Measurements from ENCODE around the gene COL6A1.

- TF ChIP-seq, protein P1, sequence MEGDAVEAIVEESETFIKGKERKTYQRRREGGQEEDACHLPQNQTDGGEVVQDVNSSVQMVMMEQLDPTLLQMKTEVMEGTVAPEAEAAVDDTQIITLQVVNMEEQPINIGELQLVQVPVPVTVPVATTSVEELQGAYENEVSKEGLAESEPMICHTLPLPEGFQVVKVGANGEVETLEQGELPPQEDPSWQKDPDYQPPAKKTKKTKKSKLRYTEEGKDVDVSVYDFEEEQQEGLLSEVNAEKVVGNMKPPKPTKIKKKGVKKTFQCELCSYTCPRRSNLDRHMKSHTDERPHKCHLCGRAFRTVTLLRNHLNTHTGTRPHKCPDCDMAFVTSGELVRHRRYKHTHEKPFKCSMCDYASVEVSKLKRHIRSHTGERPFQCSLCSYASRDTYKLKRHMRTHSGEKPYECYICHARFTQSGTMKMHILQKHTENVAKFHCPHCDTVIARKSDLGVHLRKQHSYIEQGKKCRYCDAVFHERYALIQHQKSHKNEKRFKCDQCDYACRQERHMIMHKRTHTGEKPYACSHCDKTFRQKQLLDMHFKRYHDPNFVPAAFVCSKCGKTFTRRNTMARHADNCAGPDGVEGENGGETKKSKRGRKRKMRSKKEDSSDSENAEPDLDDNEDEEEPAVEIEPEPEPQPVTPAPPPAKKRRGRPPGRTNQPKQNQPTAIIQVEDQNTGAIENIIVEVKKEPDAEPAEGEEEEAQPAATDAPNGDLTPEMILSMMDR (IDR thresholded peaks at IDR 0.05): no peak
- TF ChIP-seq POLR2A (IDR thresholded peaks at IDR 0.05): no peak
These were observed 14.7 kb upstream of the COL6A1 start for GRCh38 chr21:45966791-45967394.
